Measurements from ENCODE around the gene BPIFB1.

The BPIFB1 gene

DNA sequence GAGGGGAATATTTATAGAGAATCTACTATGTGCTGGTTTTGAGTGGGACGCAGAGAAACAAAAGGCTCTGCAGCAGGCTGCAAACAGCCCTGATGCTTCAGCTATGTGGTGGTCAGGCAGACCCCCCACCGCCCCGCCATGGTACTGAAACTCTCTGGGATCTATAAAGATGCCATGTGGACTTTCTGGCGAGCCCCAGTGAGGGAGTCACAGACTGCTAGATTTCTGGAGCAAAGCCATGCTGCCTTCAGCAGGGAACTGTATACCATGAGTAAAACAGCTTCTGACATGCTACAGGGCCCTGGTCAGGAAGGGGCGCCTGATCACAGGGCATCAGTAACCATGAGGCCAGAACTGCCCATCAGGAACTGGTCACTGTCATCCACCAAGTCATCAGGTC is 19.2 kb upstream of the BPIFB1 start:
- Histone ChIP-seq H3K36me3 (ENCODE audit: control insufficient read depth, insufficient read depth, low read length) (no peaks in the 10 kb centered on the region), H3K79me2 (no peaks in the 10 kb centered on the region), H3K27me3 (ENCODE audit: control insufficient read depth, insufficient read depth, low read length) (no peaks in the 10 kb centered on the region), H3K9ac (no peak overlapping the region), H3K27ac (no peak overlapping the region), H3K4me3 (ENCODE audit: low read depth, low read length) (no peak overlapping the region), H3K4me1 (peaks cover 7% of the 10 kb centered on the region), H3K9me3 (ENCODE audit: control insufficient read depth, low read length) (no peaks in the 10 kb centered on the region), H2AFZ (no peak overlapping the region), H3K4me2 (ENCODE audit: low read length) (no peak overlapping the region)
- TF ChIP-seq, protein P1, sequence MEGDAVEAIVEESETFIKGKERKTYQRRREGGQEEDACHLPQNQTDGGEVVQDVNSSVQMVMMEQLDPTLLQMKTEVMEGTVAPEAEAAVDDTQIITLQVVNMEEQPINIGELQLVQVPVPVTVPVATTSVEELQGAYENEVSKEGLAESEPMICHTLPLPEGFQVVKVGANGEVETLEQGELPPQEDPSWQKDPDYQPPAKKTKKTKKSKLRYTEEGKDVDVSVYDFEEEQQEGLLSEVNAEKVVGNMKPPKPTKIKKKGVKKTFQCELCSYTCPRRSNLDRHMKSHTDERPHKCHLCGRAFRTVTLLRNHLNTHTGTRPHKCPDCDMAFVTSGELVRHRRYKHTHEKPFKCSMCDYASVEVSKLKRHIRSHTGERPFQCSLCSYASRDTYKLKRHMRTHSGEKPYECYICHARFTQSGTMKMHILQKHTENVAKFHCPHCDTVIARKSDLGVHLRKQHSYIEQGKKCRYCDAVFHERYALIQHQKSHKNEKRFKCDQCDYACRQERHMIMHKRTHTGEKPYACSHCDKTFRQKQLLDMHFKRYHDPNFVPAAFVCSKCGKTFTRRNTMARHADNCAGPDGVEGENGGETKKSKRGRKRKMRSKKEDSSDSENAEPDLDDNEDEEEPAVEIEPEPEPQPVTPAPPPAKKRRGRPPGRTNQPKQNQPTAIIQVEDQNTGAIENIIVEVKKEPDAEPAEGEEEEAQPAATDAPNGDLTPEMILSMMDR (IDR thresholded peaks at IDR 0.05) = no peak

DNA sequence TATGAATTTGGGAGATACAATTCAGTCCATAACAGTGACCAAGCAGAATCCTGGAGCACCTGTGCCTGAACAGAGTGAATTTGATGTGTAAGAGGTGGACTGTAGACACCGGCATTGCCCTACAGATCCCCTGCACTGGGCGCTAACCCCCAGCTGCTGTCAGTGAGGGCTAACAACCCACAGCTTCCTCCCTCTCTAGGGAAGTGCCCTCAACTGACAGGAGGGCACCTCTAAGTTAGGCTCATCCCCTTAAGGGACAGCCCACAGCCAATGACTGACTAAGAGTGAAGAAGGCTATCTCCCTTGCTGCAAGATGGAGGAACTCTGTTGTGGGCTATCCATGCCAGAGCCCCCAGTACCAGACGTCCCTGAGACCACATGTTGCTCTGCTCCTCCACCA is 15.3 kb upstream of the BPIFB1 start:
- H3K27ac ChIP-seq = no peak overlapping the region
- TF ChIP-seq, protein P1 (IDR thresholded peaks at IDR 0.05) = no peak
- no peaks in the 10 kb centered on the region for H3K9me3 ChIP-seq (ENCODE audit: control insufficient read depth, low read length)

DNA sequence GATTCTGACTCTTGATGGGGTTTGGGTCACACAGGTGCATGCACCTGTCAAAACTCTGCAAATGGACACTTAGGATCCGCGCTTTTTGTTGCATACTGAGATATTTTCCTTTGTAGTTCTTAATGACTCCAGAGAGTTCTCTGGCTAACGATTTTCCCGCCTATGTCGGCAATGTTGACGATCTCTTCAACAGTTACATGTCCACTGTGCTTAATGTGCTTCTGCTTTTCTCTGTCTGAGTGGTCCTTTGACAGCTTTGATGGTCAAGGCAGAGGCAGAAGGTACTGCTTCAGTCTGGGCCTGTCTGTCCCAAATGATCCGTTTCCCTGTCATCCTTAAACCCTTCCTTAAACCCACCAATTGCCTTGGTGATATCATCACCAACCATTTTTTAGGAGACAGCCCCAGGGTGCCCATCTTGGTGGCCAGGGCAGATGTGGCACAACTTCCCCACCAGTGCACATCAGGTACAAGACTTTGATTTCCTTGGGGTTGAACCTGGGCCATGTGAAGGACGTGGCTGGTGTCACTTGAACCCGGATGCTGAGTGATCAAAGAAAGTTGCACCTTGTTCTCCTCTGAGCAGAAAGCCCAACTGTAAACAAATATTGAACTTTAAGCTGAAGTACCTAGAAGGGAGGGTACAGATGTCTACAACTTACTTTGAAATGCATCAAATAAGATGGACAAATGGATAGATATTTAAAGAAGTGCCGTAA is 10.7 kb upstream of the BPIFB1 start:
- Histone ChIP-seq H3K4me2 (ENCODE audit: low read length) (no peak overlapping the region), H3K9me3 (ENCODE audit: control insufficient read depth, low read length) (no peaks in the 10 kb centered on the region), H3K4me1 (peaks cover 17% of the 10 kb centered on the region), H3K27ac (no peak overlapping the region), H3K4me3 (ENCODE audit: low read depth, low read length) (no peak overlapping the region), H3K9ac (no peak overlapping the region), H3K27me3 (ENCODE audit: control insufficient read depth, insufficient read depth, low read length) (no peaks in the 10 kb centered on the region), H2AFZ (no peak overlapping the region), H3K36me3 (ENCODE audit: control insufficient read depth, insufficient read depth, low read length) (no peaks in the 10 kb centered on the region), H3K79me2 (no peaks in the 10 kb centered on the region)
- TF ChIP-seq, protein P1 (IDR thresholded peaks at IDR 0.05) = no peak

More for the DNA sequence above, 15.3 kb upstream of the BPIFB1 start:
- no peak overlapping the region for H3K4me3 ChIP-seq (ENCODE audit: low read depth, low read length)
- H3K9ac ChIP-seq = no peak overlapping the region
- H3K36me3 ChIP-seq (ENCODE audit: control insufficient read depth, insufficient read depth, low read length) = no peaks in the 10 kb centered on the region
- H2AFZ ChIP-seq = no peak overlapping the region
- H3K79me2 ChIP-seq = no peaks in the 10 kb centered on the region
- no peak overlapping the region for H3K4me2 ChIP-seq (ENCODE audit: low read length)
- H3K27me3 ChIP-seq (ENCODE audit: control insufficient read depth, insufficient read depth, low read length) = no peaks in the 10 kb centered on the region
- H3K4me1 ChIP-seq = peaks cover 4% of the 10 kb centered on the region

DNA sequence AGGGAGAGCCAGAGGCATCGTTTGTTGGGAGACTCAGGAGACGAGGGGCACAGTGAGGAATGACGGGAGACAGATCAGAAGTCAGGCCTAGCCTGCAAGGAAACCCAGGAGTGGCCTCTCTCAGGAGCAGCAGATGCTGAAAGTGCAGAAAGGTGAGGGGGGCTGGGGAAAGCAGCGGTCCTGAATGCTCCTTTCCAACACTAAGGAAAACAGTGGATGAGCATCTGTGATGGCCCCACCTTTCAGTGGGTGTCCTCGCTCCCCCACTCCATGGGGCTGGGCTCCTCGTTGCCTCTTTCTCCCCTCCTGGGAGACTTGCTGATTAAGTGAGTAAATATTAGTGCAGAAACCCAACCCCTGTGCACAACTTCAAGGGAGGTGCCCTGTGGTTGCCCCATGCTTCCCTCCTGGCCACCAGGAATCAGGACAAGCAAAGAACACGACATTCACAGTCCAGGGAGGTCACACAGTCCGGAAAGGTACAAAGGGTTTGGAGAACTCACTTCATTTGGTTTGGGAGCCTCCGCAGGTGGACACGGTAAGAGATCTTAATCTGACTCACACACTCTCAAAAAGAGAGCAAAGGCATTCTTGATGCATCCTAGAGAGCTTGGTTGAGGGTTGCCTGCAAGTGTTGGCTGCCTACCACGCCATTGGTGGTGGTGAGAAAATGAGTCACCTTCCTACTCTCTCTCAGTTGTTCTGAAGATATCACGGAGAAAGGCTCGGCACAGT is 9.7 kb upstream of the BPIFB1 start:
- Histone ChIP-seq H3K9ac (no peak overlapping the region), H3K79me2 (no peaks in the 10 kb centered on the region), H3K36me3 (ENCODE audit: control insufficient read depth, insufficient read depth, low read length) (no peaks in the 10 kb centered on the region), H3K27ac (no peak overlapping the region), H3K4me3 (ENCODE audit: low read depth, low read length) (no peak overlapping the region), H2AFZ (no peak overlapping the region), H3K4me1 (peaks cover 27% of the 10 kb centered on the region), H3K9me3 (ENCODE audit: control insufficient read depth, low read length) (no peaks in the 10 kb centered on the region), H3K27me3 (ENCODE audit: control insufficient read depth, insufficient read depth, low read length) (no peaks in the 10 kb centered on the region), H3K4me2 (ENCODE audit: low read length) (no peak overlapping the region)
- TF ChIP-seq, protein P1 (IDR thresholded peaks at IDR 0.05) = no peak
